PC-9 (cell line): ENCODE results near the gene KDELR1.

ENCODE experiments used
- EZH2 ChIP-seq: fragments of 200-600 bp; sonication (generic); IDR thresholded peaks from 2 replicates; pipeline ENCODE4 v1.8.0; 2017; ENCODE audit warnings: antibody characterized with exemption, low read depth
- TF ChIP-seq, protein P1 (sequence below): fragments of 200-600 bp; sonication (generic); conservative IDR thresholded peaks from 2 replicates; pipeline ENCODE4 v1.6.1; 2017; ENCODE audit warnings: mixed run types, antibody characterized with exemption, mild to moderate bottlenecking, moderate library complexity

DNA sequence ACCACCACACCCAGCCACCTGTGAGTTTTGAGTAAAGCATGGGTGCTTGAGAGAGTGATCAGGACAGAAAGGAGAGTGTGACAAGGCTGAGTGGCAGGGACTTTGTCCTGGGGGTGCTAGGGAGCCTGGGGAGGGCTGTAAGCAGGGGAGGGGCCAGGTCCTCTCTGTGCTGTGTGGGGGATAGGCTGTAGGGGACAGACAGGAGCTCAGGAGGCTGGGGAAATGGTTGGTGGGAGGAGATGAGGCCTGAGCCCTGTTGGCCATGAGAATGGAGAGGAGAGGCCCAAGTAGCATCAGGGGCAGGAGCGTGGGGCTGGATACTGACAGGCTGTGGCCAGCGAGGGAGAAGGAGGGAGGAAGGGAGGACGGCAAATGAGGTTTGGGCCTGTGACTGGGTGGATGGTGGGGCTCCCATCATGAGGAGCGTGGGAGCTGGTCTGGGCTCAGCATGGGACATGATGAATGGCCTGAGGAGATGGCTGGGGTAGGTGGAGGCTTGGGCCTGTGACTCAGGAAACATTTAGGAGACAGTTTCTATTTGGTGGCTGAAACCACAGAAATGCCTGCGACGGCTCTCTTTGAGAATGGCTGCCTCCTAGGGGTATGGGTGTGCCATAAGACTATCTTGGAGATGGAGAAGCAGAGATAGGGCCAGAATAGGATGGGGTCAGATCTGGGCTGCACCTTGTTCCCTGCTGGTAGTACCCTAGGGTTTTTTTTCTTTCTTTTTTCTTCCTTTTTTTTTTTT, 27.1 kb upstream of the KDELR1 start:
- TF ChIP-seq, protein P1, sequence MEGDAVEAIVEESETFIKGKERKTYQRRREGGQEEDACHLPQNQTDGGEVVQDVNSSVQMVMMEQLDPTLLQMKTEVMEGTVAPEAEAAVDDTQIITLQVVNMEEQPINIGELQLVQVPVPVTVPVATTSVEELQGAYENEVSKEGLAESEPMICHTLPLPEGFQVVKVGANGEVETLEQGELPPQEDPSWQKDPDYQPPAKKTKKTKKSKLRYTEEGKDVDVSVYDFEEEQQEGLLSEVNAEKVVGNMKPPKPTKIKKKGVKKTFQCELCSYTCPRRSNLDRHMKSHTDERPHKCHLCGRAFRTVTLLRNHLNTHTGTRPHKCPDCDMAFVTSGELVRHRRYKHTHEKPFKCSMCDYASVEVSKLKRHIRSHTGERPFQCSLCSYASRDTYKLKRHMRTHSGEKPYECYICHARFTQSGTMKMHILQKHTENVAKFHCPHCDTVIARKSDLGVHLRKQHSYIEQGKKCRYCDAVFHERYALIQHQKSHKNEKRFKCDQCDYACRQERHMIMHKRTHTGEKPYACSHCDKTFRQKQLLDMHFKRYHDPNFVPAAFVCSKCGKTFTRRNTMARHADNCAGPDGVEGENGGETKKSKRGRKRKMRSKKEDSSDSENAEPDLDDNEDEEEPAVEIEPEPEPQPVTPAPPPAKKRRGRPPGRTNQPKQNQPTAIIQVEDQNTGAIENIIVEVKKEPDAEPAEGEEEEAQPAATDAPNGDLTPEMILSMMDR: no peak
- no peak for TF ChIP-seq EZH2
